ENCODE data around the gene DLG2.

- TF ChIP-seq, protein P1, sequence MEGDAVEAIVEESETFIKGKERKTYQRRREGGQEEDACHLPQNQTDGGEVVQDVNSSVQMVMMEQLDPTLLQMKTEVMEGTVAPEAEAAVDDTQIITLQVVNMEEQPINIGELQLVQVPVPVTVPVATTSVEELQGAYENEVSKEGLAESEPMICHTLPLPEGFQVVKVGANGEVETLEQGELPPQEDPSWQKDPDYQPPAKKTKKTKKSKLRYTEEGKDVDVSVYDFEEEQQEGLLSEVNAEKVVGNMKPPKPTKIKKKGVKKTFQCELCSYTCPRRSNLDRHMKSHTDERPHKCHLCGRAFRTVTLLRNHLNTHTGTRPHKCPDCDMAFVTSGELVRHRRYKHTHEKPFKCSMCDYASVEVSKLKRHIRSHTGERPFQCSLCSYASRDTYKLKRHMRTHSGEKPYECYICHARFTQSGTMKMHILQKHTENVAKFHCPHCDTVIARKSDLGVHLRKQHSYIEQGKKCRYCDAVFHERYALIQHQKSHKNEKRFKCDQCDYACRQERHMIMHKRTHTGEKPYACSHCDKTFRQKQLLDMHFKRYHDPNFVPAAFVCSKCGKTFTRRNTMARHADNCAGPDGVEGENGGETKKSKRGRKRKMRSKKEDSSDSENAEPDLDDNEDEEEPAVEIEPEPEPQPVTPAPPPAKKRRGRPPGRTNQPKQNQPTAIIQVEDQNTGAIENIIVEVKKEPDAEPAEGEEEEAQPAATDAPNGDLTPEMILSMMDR (IDR thresholded peaks at IDR 0.05) = no peak
- TF ChIP-seq POLR2A (IDR thresholded peaks at IDR 0.05) = no peak
These were observed 511.3 kb downstream of the DLG2 start for GRCh38 chr11:85115798-85116197.
